ENCODE measurements around the gene TMEM213.

The TMEM213 gene

DNA sequence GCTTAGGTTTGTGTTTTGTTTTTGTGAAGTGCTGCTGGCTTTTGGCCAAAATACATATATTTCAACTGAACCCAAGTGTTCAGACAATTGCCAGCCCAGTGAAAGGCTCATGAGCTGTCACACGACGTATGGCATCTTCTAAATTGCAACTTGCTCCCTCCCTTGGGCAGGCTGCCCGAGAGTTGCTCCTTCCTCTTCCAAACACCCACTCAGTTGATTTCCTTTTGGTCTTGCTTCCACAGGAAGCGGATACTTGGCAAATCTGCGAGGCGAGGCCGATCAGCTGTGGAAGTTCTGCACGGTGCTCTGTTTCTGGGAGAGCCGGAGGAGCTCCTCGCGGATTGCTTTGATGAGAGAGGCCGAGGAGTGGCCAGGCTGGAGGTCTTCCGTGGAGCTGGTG, 39.8 kb downstream of the TMEM213 start:
- no peak for DNase-seq (ENCODE audit: low read depth in 3 of 3, low spot score in 1 of 3)

DNA sequence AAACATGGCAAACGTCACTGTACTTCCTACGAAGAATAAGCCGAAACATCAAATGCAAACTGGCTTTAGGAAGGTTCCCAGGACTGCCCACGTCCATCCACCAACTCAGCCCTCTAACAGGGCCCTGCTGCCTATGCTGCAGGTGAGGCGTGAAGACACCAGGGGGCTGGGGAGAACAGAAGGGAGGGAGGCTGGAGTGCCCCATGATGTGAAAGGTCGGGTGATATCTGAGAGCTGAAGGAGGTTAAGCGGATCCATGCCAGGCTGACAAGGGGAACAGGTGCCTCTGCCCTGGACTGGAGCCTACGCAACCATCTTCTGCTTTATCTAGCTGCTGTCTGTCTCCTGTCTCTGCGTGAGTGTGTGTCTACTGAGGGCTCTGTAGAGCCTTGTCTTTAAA, 40.4 kb downstream of the TMEM213 start:
- no peak for DNase-seq (ENCODE audit: low read depth in 3 of 3, low spot score in 1 of 3)

DNA sequence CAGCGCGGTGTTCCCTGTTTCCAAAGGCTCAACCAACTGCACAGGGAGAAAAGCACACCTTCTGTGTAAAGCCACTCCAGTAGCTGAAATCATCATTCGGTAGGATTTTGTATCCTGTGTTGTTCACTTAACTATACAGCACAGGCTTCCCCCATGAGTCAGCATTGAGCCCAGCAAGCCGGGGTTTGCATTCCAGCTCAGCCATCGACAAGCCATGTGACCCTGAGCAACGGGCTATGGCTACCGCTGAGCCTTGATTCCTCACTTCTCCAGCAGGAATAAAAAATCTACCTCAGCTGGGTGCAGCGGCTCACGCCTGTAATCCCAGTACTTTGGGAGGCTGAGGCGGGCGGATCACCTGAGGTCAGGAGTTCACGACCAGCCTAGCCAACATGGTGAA, 44.3 kb downstream of the TMEM213 start:
- DNase-seq (ENCODE audit: low read depth in 3 of 3, low spot score in 1 of 3) = no peak

DNA sequence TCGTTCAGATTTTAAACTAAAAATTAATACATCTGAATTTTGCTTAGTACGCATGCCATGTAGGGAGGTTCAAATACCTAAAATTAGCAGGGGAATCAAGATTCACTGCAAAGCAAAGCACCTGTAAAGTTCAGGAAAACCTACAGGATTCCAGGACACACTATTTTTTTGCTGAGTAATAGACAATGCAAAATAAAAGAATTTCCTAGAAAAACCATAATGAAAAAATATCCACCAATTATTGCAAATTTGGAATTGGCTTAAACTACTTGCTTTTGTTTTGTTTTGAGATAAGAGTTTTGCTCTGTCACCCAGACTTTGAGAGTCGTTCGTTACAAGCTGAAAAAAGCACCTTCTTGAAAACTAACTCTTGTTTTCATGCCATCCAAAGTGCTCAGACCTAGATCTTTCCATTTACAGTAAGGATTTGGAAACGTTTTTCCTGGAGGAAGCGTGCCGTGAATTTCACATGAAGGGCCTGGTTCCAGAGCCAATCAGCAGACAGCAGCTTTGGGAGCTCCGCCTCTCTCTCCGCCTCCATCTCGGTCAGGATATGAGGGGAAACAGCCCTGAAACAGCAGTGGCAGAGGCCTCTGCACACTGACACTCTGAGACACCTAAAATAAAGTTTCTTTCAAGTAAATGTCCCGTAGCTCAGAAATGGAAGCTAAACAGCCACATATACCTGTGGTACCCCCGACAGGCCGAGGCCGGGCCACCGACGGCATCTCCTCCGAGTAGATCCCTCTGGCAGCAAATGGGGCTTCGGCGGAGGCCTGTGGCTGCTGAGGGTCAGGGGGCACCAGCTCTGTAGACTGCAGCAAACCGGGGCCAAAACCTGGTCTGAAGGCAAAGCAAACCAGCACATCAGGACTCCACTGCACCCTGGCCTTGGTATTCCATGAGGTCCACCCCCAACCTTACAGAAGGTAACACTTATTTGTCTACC, 46.1 kb downstream of the TMEM213 start:
- no peak for DNase-seq (ENCODE audit: low read depth in 3 of 3, low spot score in 1 of 3)

DNA sequence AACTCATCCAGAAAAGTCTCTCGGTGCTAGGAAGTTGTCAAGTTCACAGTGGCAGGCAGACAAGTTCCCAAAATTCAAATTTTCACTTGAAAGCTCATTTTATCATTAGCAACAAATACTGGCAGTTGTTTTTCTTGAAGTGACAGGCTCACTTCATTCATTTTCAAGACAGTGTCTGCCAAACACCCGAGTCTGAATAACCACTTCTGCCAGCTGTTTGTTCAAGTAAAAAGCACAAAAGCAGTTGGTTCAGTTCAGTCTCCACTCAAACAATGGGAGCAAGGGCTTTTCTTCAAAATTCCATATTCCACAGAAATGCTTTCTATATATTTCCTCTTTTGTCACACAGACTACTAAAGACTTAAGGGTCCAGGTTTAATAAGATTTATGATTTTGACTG, 47.9 kb downstream of the TMEM213 start:
- DNase-seq (ENCODE audit: low read depth in 3 of 3, low spot score in 1 of 3) = no peak

DNA sequence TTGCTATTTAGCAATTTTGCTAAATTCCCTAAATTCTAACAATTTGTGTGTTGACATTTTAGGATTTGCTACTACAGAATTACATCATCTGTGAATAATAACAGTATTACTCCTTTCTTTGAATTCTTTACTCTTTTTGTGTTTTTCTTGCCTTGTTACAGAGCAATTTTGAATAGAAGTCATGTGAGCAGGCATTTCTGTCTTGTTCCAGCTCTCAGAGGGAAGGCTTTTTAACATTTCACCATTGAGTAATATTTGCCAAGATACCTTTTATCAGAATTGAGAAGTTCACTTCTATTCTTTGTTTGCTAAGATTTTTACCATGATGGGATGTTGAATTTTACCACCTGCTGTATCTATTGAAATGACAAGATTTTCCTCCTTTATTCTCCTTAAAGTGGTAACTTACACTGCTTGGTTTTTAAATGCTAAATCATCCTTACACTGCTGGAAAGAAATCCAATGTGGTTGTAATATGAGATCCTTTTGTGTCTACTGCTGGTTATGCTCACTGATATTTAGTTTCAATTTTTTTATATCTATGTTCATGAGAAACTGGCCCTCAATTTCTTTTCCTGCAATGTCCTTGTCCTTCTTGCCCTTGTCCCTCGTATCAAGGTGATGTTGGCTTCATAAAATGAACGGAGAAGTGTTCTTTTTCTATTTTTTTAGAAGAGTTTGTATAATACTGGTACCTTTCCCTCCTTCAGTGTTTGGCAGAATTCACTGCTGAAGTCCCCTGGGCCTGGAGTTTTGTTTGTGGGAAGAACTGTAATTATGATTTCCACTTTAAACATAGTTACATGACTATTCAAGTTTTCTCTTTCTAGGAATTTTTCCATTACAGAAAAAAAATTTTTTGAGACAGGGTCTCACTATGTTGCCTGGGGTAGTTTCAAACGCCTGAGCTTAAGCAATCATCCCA, 50.5 kb downstream of the TMEM213 start:
- DNase-seq (ENCODE audit: low read depth in 3 of 3, low spot score in 1 of 3) = no peak

DNA sequence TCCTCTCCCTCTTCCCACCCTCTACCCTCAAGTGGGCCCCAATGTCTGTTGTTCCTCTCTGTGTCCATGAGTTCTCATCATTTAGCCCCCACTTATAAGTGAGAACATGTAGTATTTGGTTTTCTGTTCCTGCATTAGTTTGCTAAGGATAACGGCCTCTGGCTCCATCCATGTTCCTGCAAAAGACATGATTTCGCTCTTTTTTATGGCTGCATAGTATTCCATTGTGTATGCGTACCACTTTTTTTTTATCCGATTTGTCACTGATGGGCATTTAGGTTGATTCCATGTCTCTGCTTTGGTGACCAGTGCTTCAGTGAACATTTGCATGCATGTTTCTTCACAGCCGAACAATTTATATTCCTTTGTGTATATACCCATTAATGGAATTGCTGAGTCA, 51.9 kb downstream of the TMEM213 start:
- no peak for DNase-seq (ENCODE audit: low read depth in 3 of 3, low spot score in 1 of 3)

DNA sequence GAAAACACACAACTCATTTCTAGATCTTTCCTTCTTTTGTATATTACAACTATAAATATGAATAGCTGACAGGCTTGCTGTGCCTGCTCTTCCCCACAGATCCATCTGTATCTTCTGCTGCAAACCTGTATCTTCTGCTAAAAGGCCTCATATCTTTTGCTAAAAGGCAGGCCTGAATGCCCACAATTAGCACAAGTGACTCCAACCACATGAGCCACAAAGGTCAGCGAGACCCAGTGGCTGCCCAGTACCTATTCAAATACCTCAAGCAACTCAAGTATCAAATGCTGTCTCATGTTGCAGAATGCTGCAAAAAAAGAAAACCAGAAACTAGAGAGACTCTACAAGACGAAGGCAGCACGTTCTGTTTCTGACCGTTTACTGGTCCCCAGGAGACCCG, 54.7 kb downstream of the TMEM213 start:
- no peak for DNase-seq (ENCODE audit: low read depth in 3 of 3, low spot score in 1 of 3)

DNA sequence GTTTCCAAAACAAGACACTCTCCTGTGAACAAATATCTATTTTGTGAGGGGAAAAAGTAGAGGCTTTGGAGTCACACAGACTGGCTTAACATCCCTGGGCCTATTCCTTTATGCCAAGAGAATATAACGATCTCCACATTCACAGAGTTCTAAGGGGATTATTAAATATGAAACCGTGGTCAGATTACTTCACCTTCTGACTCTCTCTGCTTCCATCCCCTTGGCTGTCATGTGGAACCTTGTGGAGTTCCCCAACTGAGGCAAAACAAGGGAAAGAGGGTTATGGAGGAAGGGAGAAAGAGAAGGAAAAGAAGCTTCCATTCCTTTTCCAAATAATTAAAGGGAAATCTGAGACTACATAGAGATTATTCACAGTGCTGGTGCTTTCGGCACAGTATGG, 55.7 kb downstream of the TMEM213 start:
- DNase-seq (ENCODE audit: low read depth in 3 of 3, low spot score in 1 of 3) = no peak

DNA sequence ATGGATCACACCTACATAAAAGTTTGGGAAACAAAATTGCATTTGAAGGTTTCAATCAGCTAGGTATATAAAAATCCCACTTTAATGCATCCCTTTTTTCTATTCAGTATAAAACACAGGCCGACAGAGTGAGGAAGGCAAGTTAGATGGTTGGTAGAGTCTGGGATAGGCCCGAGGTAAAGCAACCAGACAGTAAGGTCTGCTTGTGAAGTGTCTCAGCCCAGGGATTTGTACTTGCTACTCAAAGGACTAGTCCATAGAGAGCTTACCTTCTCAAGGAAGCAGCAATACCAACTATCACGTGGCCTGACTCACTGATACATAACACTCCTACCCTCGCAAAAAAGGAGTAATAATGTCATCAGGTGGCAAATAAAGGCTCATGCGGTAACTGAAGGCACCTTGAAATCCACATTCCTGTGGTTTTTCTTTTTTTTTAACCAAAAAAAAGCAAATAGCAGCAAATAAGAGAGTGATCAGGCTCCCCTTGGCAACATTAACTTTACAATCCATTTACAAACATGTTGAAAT, 56.4 kb downstream of the TMEM213 start:
- no peak for DNase-seq (ENCODE audit: low read depth in 3 of 3, low spot score in 1 of 3)

DNA sequence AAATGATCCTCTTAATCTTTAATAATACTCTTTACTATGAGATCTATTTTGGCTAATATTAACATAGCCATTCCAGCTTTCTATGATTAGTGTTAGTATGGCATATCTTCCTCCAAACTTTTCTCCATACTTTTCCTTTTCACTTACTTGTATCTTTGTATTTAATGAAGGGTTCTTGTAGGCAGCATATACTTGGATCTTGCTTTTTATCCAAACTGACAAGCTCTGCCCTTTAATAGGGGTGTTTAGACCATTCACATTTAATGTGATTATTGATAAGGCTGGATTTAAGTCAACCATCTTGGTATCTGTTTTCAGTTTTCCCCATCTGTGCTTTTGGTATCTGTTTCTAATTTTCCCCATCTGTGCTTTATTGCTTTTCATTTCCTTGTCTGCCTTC, 59.9 kb downstream of the TMEM213 start:
- DNase-seq (ENCODE audit: low read depth in 3 of 3, low spot score in 1 of 3) = no peak

DNA sequence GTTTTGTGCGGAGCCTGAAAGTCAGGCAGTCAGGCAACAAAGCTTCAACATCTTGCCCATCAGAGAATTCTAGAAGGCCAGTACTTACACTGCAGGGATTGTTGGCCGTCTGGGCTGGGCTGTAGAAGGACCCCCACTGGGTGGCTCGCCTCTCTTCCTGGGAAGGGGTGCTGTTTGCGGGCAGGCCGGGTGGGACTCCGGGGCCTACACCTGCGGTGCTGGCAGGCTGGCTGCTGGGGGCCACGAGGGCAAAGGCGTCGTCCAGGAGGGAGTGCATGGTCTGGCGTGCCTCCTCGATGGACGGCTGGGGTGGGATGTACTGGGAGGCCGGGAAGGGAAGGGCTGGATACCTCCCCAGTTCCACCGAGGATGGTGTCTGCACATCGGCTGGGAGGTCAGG, 63.3 kb downstream of the TMEM213 start:
- no peak for DNase-seq (ENCODE audit: low read depth in 3 of 3, low spot score in 1 of 3)

DNA sequence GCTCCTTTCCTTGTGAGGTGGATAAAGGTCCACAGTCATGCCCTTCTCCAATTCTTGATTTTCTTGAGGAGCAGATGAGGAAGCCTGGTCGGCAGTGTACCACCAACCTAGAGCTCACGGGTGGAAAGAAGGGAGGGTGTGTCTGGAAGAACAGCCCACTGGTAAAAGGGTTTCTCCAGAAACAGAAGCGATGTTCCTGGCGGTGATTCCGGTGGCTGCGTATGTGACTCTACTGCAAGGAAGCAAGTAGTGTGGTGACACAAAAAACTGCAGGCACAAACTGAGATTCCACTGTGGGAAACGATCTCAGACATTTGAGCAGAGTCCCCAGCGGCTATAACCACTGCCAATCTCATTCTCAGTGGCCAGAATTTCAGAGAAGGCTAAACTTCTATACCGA, 66.1 kb downstream of the TMEM213 start:
- DNase-seq (ENCODE audit: low read depth in 3 of 3, low spot score in 1 of 3) = no peak

DNA sequence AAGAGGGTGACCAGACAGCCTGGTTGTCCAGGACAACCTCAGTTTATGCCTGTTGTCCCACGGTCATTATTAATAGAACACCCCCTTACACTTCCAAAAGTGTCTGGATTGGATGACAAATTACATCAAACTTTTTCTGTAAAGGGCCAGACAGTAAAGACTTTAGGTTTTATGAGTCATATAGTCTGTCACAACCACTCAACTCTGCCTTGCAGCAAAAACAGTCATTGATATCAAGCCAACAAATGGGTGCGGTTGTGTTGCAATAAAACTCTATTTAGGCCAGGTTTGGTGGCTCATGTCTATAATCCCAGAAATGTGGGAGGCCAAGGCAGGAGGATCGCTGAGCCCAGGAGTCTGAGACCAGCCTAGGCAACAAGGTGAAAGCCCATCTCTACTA, 66.9 kb downstream of the TMEM213 start:
- DNase-seq (ENCODE audit: low read depth in 3 of 3, low spot score in 1 of 3) = no peak

DNA sequence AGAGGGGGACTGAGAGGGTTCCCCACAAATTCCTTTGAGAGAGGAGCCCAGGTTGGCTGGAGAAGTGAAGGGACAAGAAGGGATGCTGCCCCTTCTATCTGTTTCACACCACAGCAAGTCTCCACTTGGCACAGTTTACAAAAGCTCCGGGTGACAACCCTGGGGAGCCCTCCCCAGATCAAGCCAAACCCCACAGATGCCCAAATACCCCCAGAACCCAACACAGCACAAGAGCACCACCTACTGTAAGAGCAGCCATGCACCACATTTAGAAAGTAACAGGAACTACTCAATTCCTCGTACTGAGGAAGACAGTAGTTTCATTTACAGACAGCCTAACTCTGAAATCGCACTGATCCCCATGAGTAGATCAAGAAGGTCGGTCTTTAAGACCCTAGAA, 68.0 kb downstream of the TMEM213 start:
- peak in 1 of 3 donors; percentile 20 for DNase-seq (ENCODE audit: low read depth in 3 of 3, low spot score in 1 of 3)

DNA sequence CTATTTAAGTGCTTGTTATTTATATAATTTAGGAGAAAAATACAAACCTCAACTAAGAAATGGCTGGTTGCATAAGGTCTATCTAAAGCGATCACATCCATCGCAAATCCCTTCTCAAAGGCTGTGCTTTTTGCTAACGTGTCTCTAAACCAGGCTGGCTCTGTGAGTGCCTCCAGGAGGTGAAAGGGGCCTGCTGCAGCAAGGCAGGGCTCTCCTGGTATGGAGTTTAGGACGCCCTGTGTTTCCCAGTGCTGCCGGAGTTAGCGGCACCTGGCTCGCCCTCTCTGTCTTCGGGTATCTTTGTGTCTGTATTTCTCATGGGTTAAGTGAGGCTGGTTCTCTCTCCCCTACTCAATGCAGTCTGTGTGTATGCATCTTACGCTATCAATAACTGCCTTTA, 68.6 kb downstream of the TMEM213 start:
- DNase-seq (ENCODE audit: low read depth in 3 of 3, low spot score in 1 of 3) = no peak

DNA sequence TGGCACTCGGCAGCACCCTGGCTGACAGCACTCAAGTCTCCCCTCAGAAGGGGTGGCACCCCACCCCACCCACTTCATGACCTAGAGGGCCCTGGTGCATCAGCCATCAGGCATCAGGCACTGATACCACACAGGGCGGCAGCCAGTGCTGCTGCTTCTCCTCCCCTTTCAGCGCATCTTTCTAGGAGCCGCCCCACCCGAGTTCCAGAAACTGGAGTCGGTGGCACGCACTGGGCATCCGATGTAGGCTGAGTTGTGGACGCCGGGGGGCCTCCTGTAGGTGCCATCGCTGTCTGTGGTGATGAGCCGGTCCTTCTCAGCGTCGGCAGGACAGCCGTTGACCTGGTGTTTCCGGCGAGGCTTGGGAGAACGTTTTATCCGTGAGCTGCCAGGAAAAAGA, 70.0 kb downstream of the TMEM213 start:
- DNase-seq (ENCODE audit: low read depth in 3 of 3, low spot score in 1 of 3) = no peak

DNA sequence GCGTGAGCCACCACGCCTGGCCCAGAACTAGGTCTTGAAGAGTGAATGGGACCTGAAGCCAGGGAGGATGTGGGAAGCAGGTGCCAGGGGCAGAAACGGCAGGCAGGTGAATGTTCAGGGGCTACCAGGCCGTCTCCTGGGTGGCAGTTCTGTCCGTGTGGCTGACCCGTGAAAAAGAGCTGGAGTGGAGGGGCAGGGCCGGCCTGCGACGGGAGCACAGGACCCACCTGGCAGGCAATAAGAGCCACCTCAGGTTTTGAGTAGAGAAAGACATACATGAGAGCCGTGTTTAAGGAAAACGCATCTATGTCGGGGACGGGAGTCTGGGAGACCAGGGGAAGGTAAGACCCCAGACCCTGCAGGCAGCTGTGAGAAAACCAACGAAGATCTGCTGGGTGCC, 70.9 kb downstream of the TMEM213 start:
- no peak for DNase-seq (ENCODE audit: low read depth in 3 of 3, low spot score in 1 of 3)

DNA sequence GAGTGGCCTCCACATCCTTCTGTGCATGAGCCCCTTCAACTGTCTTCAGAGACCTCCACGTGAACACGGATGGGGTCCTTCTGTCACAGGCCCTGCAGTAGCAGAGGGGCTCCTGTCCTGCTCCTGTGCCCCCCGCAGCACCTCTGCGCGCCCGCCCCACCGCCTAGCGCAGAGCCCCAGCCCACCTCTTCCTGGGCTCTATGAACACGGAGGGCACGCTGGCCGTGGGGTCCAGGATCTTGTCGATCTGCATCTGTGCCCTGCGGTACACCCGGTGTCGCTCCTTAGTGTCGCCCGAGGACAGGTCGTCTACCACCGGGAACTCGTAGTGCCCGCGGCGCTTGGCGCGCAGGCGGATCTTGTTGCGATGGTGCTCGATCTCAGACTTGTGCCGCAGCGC, 71.6 kb downstream of the TMEM213 start:
- no peak for DNase-seq (ENCODE audit: low read depth in 3 of 3, low spot score in 1 of 3)

DNA sequence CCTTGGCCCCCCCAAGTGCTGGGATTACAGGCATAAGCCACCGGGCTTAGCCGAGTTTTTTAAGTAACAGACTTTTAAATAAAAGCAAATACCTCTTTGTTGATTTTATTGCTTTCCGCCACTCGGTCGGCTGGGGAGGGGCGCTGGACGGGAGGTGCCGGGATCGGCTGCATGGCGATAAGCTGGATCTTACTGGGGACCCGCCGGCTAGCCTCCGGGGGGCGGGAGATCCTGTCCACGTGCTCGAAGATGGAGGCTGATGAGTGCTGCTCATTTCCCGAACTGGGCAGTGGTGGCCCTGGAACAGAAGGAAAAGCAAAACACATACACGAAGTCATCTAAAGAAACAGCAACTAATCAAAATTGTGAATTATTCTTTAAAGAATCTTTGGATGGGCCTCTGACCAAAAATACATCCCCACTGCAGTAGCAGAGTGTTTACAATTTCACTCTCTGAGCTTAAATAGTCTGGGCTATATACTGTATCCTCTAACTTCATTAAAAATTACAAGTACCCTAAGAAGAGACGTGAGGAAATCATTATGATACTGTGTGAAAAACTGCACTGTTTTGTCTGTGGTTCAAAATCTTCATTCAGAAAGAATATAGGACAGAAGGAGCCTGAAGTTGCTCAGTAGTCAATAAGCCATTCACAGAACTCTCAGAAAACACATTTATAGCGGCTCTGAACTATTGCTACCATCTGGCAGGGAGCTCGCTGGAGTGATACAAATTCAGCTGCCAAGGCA, 73.4 kb downstream of the TMEM213 start:
- DNase-seq (ENCODE audit: low read depth in 3 of 3, low spot score in 1 of 3) = no peak

DNA sequence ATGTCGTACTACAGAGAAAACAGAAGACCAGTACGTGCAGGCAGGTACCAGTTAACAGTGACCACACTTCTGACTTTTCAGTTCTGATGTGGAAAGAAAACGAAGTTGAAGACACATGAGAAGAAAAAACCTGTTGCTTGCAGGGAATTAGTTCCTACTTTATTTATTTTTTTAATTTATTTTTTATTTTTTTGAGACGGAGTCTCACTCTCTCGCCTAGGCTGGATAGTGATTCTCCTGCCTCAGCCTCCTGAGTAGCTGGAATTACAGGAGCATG, 74.0 kb downstream of the TMEM213 start:
- no peak for DNase-seq (ENCODE audit: low read depth in 3 of 3, low spot score in 1 of 3)

Data from stimulated activated CD4-positive, alpha-beta T cell treated with anti-CD3 and anti-CD28 coated beads, TNF-alpha, amount 100 ng/mL, for 1 hour (primary cell).